ENCODE data around the gene EHD4. TPM values are rescaled to one million over a fixed set of nuclear protein-coding genes. Genes with fewer than 3 reads are reported as not detected.

EHD4 gene
- polyA plus RNA-seq, 1 donor (not counting 4 experiments of a cell fraction or from before 2014, with no cell fraction given) = 31.5 TPM

DNA sequence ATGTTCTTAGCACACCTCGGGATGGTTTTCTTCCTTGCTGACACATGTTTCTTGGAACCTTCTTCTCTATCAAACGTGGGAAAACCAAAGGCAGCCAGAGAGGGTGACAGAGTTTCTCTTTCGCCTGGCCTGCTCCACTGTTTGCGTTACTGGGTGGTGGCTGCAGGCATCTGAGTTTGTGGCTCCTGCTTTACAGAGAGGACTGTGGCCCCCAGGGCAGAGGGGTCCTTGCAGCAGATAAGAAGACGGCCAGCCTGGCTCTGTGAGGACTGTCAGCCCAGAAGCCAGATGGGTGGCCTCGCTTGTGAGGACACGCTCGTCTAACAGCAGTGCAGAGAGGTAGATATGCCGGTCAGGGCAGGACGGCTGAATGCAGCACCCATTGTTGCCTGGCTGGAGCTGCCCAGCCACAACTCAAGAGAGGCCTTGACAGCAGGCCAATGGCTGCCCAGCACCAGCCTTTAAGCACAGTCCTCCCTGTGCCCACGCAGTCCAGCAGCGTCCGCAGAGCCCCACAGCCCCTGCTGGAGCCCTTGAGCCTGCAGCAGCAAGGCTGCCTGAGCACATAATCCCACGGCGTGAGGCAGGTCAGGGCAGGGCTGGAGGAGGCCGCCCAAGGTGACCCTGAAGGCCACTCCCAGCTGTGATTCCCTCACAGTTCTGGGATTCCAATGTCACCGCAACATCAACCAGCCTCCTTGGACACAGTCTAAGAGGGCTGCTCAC lies 63.5 kb downstream of the EHD4 start:
- peaks cover 50 to 62% of the 10 kb centered on the region in 2 experiments for H3K36me3 ChIP-seq (ENCODE audit: control insufficient read depth in 2 of 2, extremely low read depth in 1 of 2, insufficient read depth in 2 of 2, low read length in 2 of 2)
- dilution Hi-C loops (cut with MboI; ENCODE audit: extremely low pct_ligation_motif_present, low sequenced_read_pairs) = no loop called here
- FAIRE-seq = no peak

GRCh38 chr15:41907141-41907540 lies 65.2 kb downstream of the EHD4 start:
- dilution Hi-C loops (cut with MboI; ENCODE audit: extremely low pct_ligation_motif_present, low sequenced_read_pairs) = no loop called here
- Histone ChIP-seq H2AFZ (ENCODE audit: control insufficient read depth, low read length) (no peak overlapping the region), H3K79me2 (ENCODE audit: control insufficient read depth, insufficient read depth, low read length) (peaks cover 18% of the 10 kb centered on the region), H3K27ac (ENCODE audit: control insufficient read depth, insufficient read depth, low read length) (no peak overlapping the region), H3K9me3 (ENCODE audit: control insufficient read depth, low read depth, low read length) (no peaks in the 10 kb centered on the region), H3K4me3 (ENCODE audit: control insufficient read depth in 2 of 3, extremely low read depth in 1 of 3, insufficient read depth in 2 of 3, low read depth in 1 of 3, low read length in 3 of 3) (no peak overlapping the region), H3K4me1 (ENCODE audit: control insufficient read depth, extremely low read depth, insufficient read depth, low read length) (no peaks in the 10 kb centered on the region), H3K9me1 (ENCODE audit: control insufficient read depth, extremely low read depth, insufficient read depth, low read length) (no peaks in the 10 kb centered on the region), H3K36me3 (ENCODE audit: control insufficient read depth in 2 of 2, extremely low read depth in 1 of 2, insufficient read depth in 2 of 2, low read length in 2 of 2) (peaks cover 43 to 57% of the 10 kb centered on the region in 2 experiments), H3K4me2 (ENCODE audit: control insufficient read depth, extremely low read depth, insufficient read depth, low read depth, low read length) (no peak overlapping the region), H3K27me3 (ENCODE audit: control insufficient read depth, extremely low read depth, insufficient read depth, low read length) (no peaks in the 10 kb centered on the region), H4K20me1 (ENCODE audit: control insufficient read depth, extremely low read depth, insufficient read depth, low read length) (no peaks in the 10 kb centered on the region), H3K9ac (ENCODE audit: control insufficient read depth, extremely low read depth, insufficient read depth, low read length) (no peak overlapping the region)
- no peak for DNase-seq (ENCODE audit: low read depth, low spot score)
- no peak for TF ChIP-seq EZH2 (IDR thresholded peaks at IDR 0.05; ENCODE audit: low read length)
- no peak for TF ChIP-seq CTCF (optimal IDR thresholded peaks at IDR 0.05 in 1 of 3, IDR thresholded peaks at IDR 0.05 in 1 of 3, conservative IDR thresholded peaks at IDR 0.05 in 1 of 3; ENCODE audit: extremely low read depth in 1 of 3, insufficient read depth in 2 of 3, low read length in 3 of 3)
- no peak for FAIRE-seq

More for the DNA sequence above, 63.5 kb downstream of the EHD4 start:
- no peak overlapping the region for H3K4me2 ChIP-seq (ENCODE audit: control insufficient read depth, extremely low read depth, insufficient read depth, low read depth, low read length)
- H3K9me1 ChIP-seq (ENCODE audit: control insufficient read depth, extremely low read depth, insufficient read depth, low read length) = no peaks in the 10 kb centered on the region
- no peaks in the 10 kb centered on the region for H4K20me1 ChIP-seq (ENCODE audit: control insufficient read depth, extremely low read depth, insufficient read depth, low read length)
- no peak overlapping the region for H3K9ac ChIP-seq (ENCODE audit: control insufficient read depth, extremely low read depth, insufficient read depth, low read length)
- no peak overlapping the region for H3K4me3 ChIP-seq (ENCODE audit: control insufficient read depth in 2 of 3, extremely low read depth in 1 of 3, insufficient read depth in 2 of 3, low read depth in 1 of 3, low read length in 3 of 3)
- peaks cover 18% of the 10 kb centered on the region for H3K79me2 ChIP-seq (ENCODE audit: control insufficient read depth, insufficient read depth, low read length)
- no peak for DNase-seq (ENCODE audit: low read depth, low spot score)
- H3K27ac ChIP-seq (ENCODE audit: control insufficient read depth, insufficient read depth, low read length) = no peak overlapping the region
- no peaks in the 10 kb centered on the region for H3K9me3 ChIP-seq (ENCODE audit: control insufficient read depth, low read depth, low read length)
- H2AFZ ChIP-seq (ENCODE audit: control insufficient read depth, low read length) = no peak overlapping the region
- no peak for TF ChIP-seq CTCF (optimal IDR thresholded peaks at IDR 0.05 in 1 of 3, IDR thresholded peaks at IDR 0.05 in 1 of 3, conservative IDR thresholded peaks at IDR 0.05 in 1 of 3; ENCODE audit: extremely low read depth in 1 of 3, insufficient read depth in 2 of 3, low read length in 3 of 3)
- no peak for TF ChIP-seq EZH2 (IDR thresholded peaks at IDR 0.05; ENCODE audit: low read length)
- no peaks in the 10 kb centered on the region for H3K27me3 ChIP-seq (ENCODE audit: control insufficient read depth, extremely low read depth, insufficient read depth, low read length)
- no peaks in the 10 kb centered on the region for H3K4me1 ChIP-seq (ENCODE audit: control insufficient read depth, extremely low read depth, insufficient read depth, low read length)
